CD8-positive, alpha-beta memory T cell (primary cell): Measurements from ENCODE around the gene VAMP5. TPM values are rescaled to one million over a fixed set of nuclear protein-coding genes. Genes with fewer than 3 reads are reported as not detected.
"Not testable (repeated sequence)": the region's sequence is repeated elsewhere in the genome, so short reads cannot be mapped to it uniquely, and the experiment has no call there.

ENCODE experiments used
- CTCF ChIA-PET: fragments of 350-600 bp; sonication (Branson Sonifier 250); formaldehyde crosslinking; loops from one replicate; lab custom pipeline; 2021; ENCODE audit warnings: antibody characterized with exemption; lab: Charles Lee
- POLR2A ChIA-PET: fragments of 350-600 bp; sonication (Branson Sonifier 250); formaldehyde crosslinking; loops from one replicate; lab custom pipeline; 2021; ENCODE audit warnings: antibody characterized with exemption; lab: Charles Lee
- DNase-seq, 5 donors: peaks; one replicate each; pipeline versions ENCODE4 v3.0.0 to v3.0.0-alpha.2; 2020 to 2022; ENCODE audit warnings: mixed read lengths in 1 of 5
- H3K27ac ChIP-seq: one replicate; pipeline ENCODE4 v1.7.0; 2013; ENCODE audit warnings: low read depth, mild to moderate bottlenecking, low read length, moderate library complexity
- H3K27me3 ChIP-seq: 2 replicates; pipeline ENCODE4 v1.7.0; 2013; ENCODE audit warnings: low read length, mild to moderate bottlenecking; ENCODE audit not compliant: insufficient read depth, poor library complexity, severe bottlenecking
- H3K36me3 ChIP-seq: 2 replicates; pipeline ENCODE4 v1.7.0; 2013; ENCODE audit warnings: mild to moderate bottlenecking, low read length, moderate library complexity; ENCODE audit not compliant: insufficient read depth
- H3K4me1 ChIP-seq: 2 replicates; pipeline ENCODE4 v1.7.0; 2013; ENCODE audit warnings: mild to moderate bottlenecking, low read length, moderate library complexity; ENCODE audit not compliant: insufficient read depth
- H3K4me3 ChIP-seq: 2 replicates; pipeline ENCODE4 v1.7.0; 2013; ENCODE audit warnings: mild to moderate bottlenecking, low read length
- H3K9me3 ChIP-seq: 2 replicates; pipeline ENCODE4 v1.7.0; 2013; ENCODE audit warnings: mild to moderate bottlenecking, low read length
- H3K27ac Mint-ChIP-seq, 8 donors: one replicate each; pipeline ENCODE4 v1.8.0; 2020 to 2021; ENCODE audit warnings: mixed read lengths in 8 of 8, mild to moderate bottlenecking in 6 of 8, inconsistent platforms in 3 of 8, moderate library complexity in 3 of 8
- H3K27me3 Mint-ChIP-seq, 2 donors: one replicate each; pipeline ENCODE4 v1.8.0; 2020 to 2021; ENCODE audit warnings: mixed read lengths in 2 of 2, mild to moderate bottlenecking in 1 of 2, moderate library complexity in 1 of 2
- H3K36me3 Mint-ChIP-seq, 3 donors: one replicate each; pipeline ENCODE4 v1.8.0; 2020 to 2021; ENCODE audit warnings: mixed read lengths in 3 of 3, inconsistent platforms in 1 of 3, mild to moderate bottlenecking in 1 of 3
- H3K4me1 Mint-ChIP-seq, 3 donors: one replicate each; pipeline ENCODE4 v1.8.0; 2020 to 2021; ENCODE audit warnings: mixed read lengths in 3 of 3, inconsistent platforms in 1 of 3, mild to moderate bottlenecking in 1 of 3
- H3K4me3 Mint-ChIP-seq, 7 donors: one replicate each; pipeline ENCODE4 v1.8.0; 2020 to 2021; ENCODE audit warnings: mixed read lengths in 7 of 7, mild to moderate bottlenecking in 6 of 7, moderate library complexity in 4 of 7, inconsistent platforms in 2 of 7
- H3K9me3 Mint-ChIP-seq, 5 donors: one replicate each; pipeline ENCODE4 v1.8.0; 2020 to 2022; ENCODE audit warnings: mixed read lengths in 5 of 5, mild to moderate bottlenecking in 3 of 5, moderate library complexity in 2 of 5, inconsistent platforms in 1 of 5
- polyA plus RNA-seq: library from polyadenylated mRNA; unstranded; fragments of 300-500 nt; fragmentation: Illumina TruSeq; gene quantifications from one replicate; pipeline ENCODE4 v1.2.3, GENCODE V29; 2021
- total RNA-seq, 2 experiments: library from RNA; stranded (reverse); gene quantifications; one replicate each; pipeline ENCODE4 v1.2.3, GENCODE V29; 2021

Gene VAMP5
- total and polyA plus RNA-seq, 3 experiments from 2014 or later = 26.4 to 151 (median 28.0) TPM

GRCh38 chr2:85540133-85540648 is 44.0 kb upstream of the VAMP5 start:
- Mint-ChIP-seq H3K27ac (peak overlapping the region; percentile 64 to 92 (median 86)), H3K9me3 (no peaks in the 10 kb centered on the region), H3K36me3 (peaks cover 7 to 62% (median 20%) of the 10 kb centered on the region in 3 donors), H3K4me1 (peaks cover 38 to 51% (median 51%) of the 10 kb centered on the region in 3 donors), H3K4me3 (peak overlapping the region; percentile 90 to 95 (median 94)), H3K27me3 (no peaks in the 10 kb centered on the region)
- ChIA-PET POLR2A (interaction anchor here (0.7 to 3.8 kb wide), 9 partner anchors 9 to 213 kb away, joined by 3 to 39 read pairs (median 9); partner anchors contain the start of genes ELMOD3, GGCX, RETSAT and TGOLN2), CTCF (interaction anchor here (0.7 to 9.6 kb wide), 7 partner anchors 8 to 215 kb away, joined by 3 to 66 read pairs (median 4); partner anchors contain the start of gene SH2D6)
- no peak for DNase-seq
- Histone ChIP-seq H3K27ac (peak overlapping the region; percentile 90), H3K4me1 (peaks cover 25% of the 10 kb centered on the region), H3K4me3 (peak overlapping the region; percentile 91), H3K36me3 (peaks cover 26% of the 10 kb centered on the region), H3K9me3 (no peaks in the 10 kb centered on the region), H3K27me3 (no peaks in the 10 kb centered on the region)

DNA sequence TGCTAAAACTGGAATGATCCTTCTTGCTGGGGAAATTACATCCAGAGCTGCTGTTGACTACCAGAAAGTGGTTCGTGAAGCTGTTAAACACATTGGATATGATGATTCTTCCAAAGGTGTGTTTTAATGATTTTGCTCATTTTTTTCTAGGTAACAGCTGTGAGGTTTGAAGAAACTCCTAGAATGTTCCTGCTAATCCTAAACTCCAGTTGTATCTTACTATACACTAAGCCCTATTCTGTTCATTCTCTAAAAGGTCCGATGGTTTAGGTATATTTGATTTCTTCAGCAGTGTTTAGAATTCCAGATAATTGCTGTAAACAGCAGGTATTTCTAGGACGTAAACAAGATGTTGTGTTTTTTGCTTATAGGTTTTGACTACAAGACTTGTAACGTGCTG is 43.0 kb upstream of the VAMP5 start:
- peaks cover 7 to 71% (median 20%) of the 10 kb centered on the region in 3 donors for H3K36me3 Mint-ChIP-seq
- peak overlapping the region in 6 of 8 donors; percentile 2 to 90 (median 76) for H3K27ac Mint-ChIP-seq
- CTCF ChIA-PET = interaction anchor here (1.1 to 9.6 kb wide), 3 partner anchors 10 to 186 kb away, joined by 3 to 66 read pairs (median 18); partner anchors contain the start of gene SH2D6

DNA sequence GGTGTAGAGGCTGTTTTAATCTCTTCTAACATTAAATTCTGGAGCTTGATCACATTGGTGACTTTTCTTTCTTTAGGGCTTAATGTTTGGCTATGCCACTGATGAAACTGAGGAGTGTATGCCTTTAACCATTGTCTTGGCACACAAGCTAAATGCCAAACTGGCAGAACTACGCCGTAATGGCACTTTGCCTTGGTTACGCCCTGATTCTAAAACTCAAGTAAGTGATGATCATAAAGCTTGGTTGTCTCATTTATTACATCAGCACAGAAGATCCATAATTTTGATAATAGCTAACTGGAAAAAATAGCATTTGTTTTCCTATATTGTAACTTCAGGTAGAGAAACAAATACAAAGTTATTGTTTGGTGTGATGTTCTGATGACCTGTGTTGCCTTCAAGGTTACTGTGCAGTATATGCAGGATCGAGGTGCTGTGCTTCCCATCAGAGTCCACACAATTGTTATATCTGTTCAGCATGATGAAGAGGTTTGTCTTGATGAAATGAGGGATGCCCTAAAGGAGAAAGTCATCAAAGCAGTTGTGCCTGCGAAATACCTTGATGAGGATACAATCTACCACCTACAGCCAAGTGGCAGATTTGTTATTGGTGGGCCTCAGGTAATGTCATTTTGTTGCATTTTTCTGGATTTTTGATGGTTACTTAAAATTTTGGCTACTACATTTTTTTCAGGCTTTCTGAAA is 42.3 kb upstream of the VAMP5 start:
- Histone ChIP-seq H3K4me3 (no peak overlapping the region), H3K36me3 (peaks cover 29% of the 10 kb centered on the region), H3K9me3 (no peaks in the 10 kb centered on the region), H3K27me3 (no peaks in the 10 kb centered on the region), H3K27ac (no peak overlapping the region), H3K4me1 (peaks cover 25% of the 10 kb centered on the region)
- no peaks in the 10 kb centered on the region for H3K9me3 Mint-ChIP-seq
- no peak for DNase-seq
- H3K36me3 Mint-ChIP-seq = peaks cover 7 to 75% (median 20%) of the 10 kb centered on the region in 3 donors
- H3K27me3 Mint-ChIP-seq = no peaks in the 10 kb centered on the region
- ChIA-PET CTCF (interaction anchor here (2.7 to 9.6 kb wide), 2 partner anchors 9 to 122 kb away, joined by 18 to 66 read pairs; partner anchors contain the start of gene SH2D6), POLR2A (interaction anchor here (3.8 kb wide), 1 partner anchor 104 kb away, joined by 39 read pairs; no protein-coding TSS in a partner anchor)
- H3K4me1 Mint-ChIP-seq = peaks cover 37 to 50% (median 50%) of the 10 kb centered on the region in 3 donors
- H3K27ac Mint-ChIP-seq = peak overlapping the region in 3 of 8 donors; percentile 23 to 90 (median 84)
- H3K4me3 Mint-ChIP-seq = peak overlapping the region in 3 of 7 donors; percentile 2 to 90 (median 53)

More for the DNA sequence above, 43.0 kb upstream of the VAMP5 start:
- Histone ChIP-seq H3K4me1 (peaks cover 25% of the 10 kb centered on the region), H3K36me3 (peaks cover 29% of the 10 kb centered on the region), H3K27ac (no peak overlapping the region), H3K9me3 (no peaks in the 10 kb centered on the region), H3K4me3 (no peak overlapping the region), H3K27me3 (no peaks in the 10 kb centered on the region)
- Mint-ChIP-seq H3K9me3 (no peaks in the 10 kb centered on the region), H3K27me3 (no peaks in the 10 kb centered on the region), H3K4me1 (peaks cover 37 to 51% (median 51%) of the 10 kb centered on the region in 3 donors), H3K4me3 (peak overlapping the region; percentile 21 to 95 (median 92))
- POLR2A ChIA-PET = interaction anchor here (3.8 kb wide), 1 partner anchor 103 kb away, joined by 39 read pairs; no protein-coding TSS in a partner anchor
- DNase-seq = no peak

DNA sequence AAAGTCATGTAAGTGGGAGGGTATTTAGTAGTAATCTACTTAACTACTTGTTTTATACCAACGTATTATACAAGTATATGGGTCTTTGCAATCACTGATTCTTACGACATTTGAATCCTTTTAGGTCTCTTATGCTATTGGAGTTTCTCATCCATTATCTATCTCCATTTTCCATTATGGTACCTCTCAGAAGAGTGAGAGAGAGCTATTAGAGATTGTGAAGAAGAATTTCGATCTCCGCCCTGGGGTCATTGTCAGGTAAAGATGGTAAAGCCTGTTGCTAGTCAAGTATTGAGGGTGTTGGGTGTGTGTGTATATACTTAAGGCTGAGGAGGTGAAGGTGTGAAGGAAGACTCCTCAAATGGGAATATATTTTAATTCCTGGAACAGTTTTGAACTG is 41.5 kb upstream of the VAMP5 start:
- Histone ChIP-seq H3K27me3 (no peaks in the 10 kb centered on the region), H3K9me3 (no peaks in the 10 kb centered on the region), H3K4me3 (no peak overlapping the region), H3K36me3 (peaks cover 29% of the 10 kb centered on the region), H3K27ac (no peak overlapping the region), H3K4me1 (peaks cover 16% of the 10 kb centered on the region)
- POLR2A ChIA-PET = interaction anchor here (0.5 kb wide), 1 partner anchor 21 kb away, joined by 4 read pairs; no protein-coding TSS in a partner anchor
- peaks cover 29 to 41% (median 41%) of the 10 kb centered on the region in 3 donors for H3K4me1 Mint-ChIP-seq
- H3K27ac Mint-ChIP-seq = peak overlapping the region in 4 of 8 donors; percentile 5 to 84 (median 28)
- peaks cover 7 to 78% (median 20%) of the 10 kb centered on the region in 3 donors for H3K36me3 Mint-ChIP-seq
- no peaks in the 10 kb centered on the region for H3K9me3 Mint-ChIP-seq
- H3K4me3 Mint-ChIP-seq = peak overlapping the region in 2 of 7 donors; percentile 7 to 90
- CTCF ChIA-PET = interaction anchor here (9.6 kb wide), 1 partner anchor 8 kb away, joined by 66 read pairs; no protein-coding TSS in a partner anchor
- H3K27me3 Mint-ChIP-seq = no peaks in the 10 kb centered on the region
- no peak for DNase-seq

DNA sequence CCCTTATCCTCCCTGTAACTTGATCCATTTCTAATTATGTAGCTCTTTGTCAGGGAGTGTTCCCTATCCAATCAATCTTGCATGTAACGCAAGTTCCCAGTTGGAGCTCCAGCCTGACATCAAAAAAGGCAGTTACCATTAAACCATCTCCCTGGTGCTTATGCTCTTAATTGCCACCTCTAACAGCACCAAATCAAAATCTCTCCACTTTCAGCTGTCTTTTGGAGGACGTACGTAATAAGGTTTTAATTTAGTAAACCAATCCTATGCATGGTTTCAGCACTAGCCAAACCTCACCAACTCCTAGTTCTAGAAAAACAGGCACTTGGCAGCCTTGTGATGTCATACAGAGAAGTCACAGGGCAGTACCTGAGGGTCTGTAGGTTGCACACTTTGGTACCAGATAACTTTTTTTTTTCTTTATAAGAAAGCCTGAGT is 40.0 kb upstream of the VAMP5 start:
- H3K4me3 ChIP-seq, DNase-seq, H3K27me3 Mint-ChIP-seq, H3K9me3 Mint-ChIP-seq, POLR2A ChIA-PET, H3K27ac ChIP-seq, H3K27me3 ChIP-seq, H3K9me3 ChIP-seq: not testable (repeated sequence)
- Mint-ChIP-seq H3K36me3 (peaks cover 7 to 82% (median 22%) of the 10 kb centered on the region in 3 donors), H3K27ac (peak overlapping the region in 1 of 8 donors; percentile 43), H3K4me1 (peaks cover 25 to 37% (median 37%) of the 10 kb centered on the region in 3 donors), H3K4me3 (peak overlapping the region in 1 of 7 donors; percentile 29)
- CTCF ChIA-PET = interaction anchor here (1.1 kb wide), 1 partner anchor 124 kb away, joined by 5 read pairs; no protein-coding TSS in a partner anchor
- Histone ChIP-seq H3K4me1 (peaks cover 14% of the 10 kb centered on the region), H3K36me3 (peaks cover 29% of the 10 kb centered on the region)

GRCh38 chr2:85544915-85545779 is 39.1 kb upstream of the VAMP5 start:
- H3K4me1 Mint-ChIP-seq = peaks cover 21 to 33% (median 33%) of the 10 kb centered on the region in 3 donors
- ChIA-PET POLR2A (interaction anchor here (0.5 to 1.2 kb wide), 2 partner anchors 16 to 107 kb away, joined by 3 read pairs; no protein-coding TSS in a partner anchor), CTCF (interaction anchor here (1.1 to 1.6 kb wide), 2 partner anchors 125 kb away, joined by 5 to 11 read pairs; no protein-coding TSS in a partner anchor)
- not testable (repeated sequence) for H3K27me3 Mint-ChIP-seq, H3K4me3 Mint-ChIP-seq, H3K4me3 ChIP-seq, H3K27ac ChIP-seq, H3K9me3 Mint-ChIP-seq, H3K9me3 ChIP-seq, H3K27me3 ChIP-seq, DNase-seq
- H3K4me1 ChIP-seq = peaks cover 12% of the 10 kb centered on the region
- H3K36me3 Mint-ChIP-seq = peaks cover 7 to 84% (median 22%) of the 10 kb centered on the region in 3 donors
- H3K36me3 ChIP-seq = peaks cover 31% of the 10 kb centered on the region
- H3K27ac Mint-ChIP-seq = peak overlapping the region in 1 of 8 donors; percentile 31

DNA sequence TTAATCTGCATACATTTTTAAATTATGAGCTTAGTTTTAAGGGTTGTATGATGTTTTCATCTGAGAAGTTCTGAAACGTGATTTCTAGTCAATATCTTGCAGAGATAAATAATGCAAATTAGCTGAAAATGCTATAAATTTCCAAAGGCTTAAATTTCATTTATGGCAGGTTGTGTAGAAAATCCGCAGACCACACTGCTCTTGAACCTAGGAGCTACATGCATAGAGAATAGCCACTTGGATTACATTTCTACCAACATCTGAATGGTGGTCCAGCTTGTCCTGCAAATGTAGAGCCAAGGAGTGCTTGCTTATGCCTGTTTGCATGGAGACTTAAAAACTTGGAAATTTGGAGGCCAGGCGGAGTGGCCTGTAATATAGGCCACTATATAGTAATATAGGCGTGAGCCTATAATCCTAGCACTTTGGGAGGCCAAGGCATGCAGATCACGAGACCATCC is 38.4 kb upstream of the VAMP5 start:
- Histone ChIP-seq H3K27ac (no peak overlapping the region), H3K9me3 (no peaks in the 10 kb centered on the region), H3K36me3 (peaks cover 38% of the 10 kb centered on the region), H3K4me1 (peaks cover 5% of the 10 kb centered on the region), H3K27me3 (no peaks in the 10 kb centered on the region), H3K4me3 (no peak overlapping the region)
- Mint-ChIP-seq H3K4me1 (peaks cover 14 to 27% (median 26%) of the 10 kb centered on the region in 3 donors), H3K27me3 (no peaks in the 10 kb centered on the region), H3K9me3 (no peaks in the 10 kb centered on the region), H3K27ac (peak overlapping the region in 2 of 8 donors; percentile 31 to 43), H3K36me3 (peaks cover 7 to 84% (median 19%) of the 10 kb centered on the region in 3 donors), H3K4me3 (no peak overlapping the region)
- ChIA-PET POLR2A (interaction anchor here (0.5 to 1.2 kb wide), 3 partner anchors 8 to 108 kb away, joined by 3 read pairs; no protein-coding TSS in a partner anchor), CTCF (interaction anchor here (1.6 kb wide), 1 partner anchor 126 kb away, joined by 11 read pairs; no protein-coding TSS in a partner anchor)
- DNase-seq = no peak
